HEK293 (cell line): ENCODE measurements around the gene PPP2CA.

ENCODE experiments used
- CTCF ChIA-PET: fragments of 350-600 bp; formaldehyde crosslinking; extraction: SDS; loops from one replicate; lab custom pipeline; 2021; ENCODE audit warnings: antibody characterized with exemption; lab: Yijun Ruan, JAX
- POLR2A ChIA-PET: fragments of 300-600 bp; formaldehyde crosslinking; extraction: SDS; loops from one replicate; lab custom pipeline; 2020; ENCODE audit warnings: antibody characterized with exemption, inconsistent platforms; lab: Yijun Ruan, JAX
- H3K27ac ChIP-seq: fragments of 200-500 bp; sonication (Bioruptor generic); 2 replicates; pipeline ENCODE4 v1.5.1; 2014; ENCODE audit warnings: low read depth, low read length, control low read depth, inconsistent platforms; ENCODE audit errors: extremely low read depth
- H3K36me3 ChIP-seq, 2 experiments: fragments of 200-500 bp in 1 of 2; sonication (Bioruptor generic) in 1 of 2; 1 replicate in 1 of 2; 2 replicates in 1 of 2; pipeline ENCODE4 v1.5.1; 2014 to 2017; ENCODE audit warnings: inconsistent platforms in 2 of 2, low read length in 2 of 2; ENCODE audit not compliant: control insufficient read depth in 2 of 2, insufficient read depth in 1 of 2
- H3K4me1 ChIP-seq: fragments of 200-500 bp; sonication (Bioruptor generic); 2 replicates; pipeline ENCODE4 v1.5.1; 2014; ENCODE audit warnings: mild to moderate bottlenecking, low read length, inconsistent platforms; ENCODE audit not compliant: control insufficient read depth, insufficient read depth
- H3K4me3 ChIP-seq: 2 replicates; pipeline ENCODE4 v1.5.1; 2011; ENCODE audit warnings: low read depth, mild to moderate bottlenecking, control low read depth, low read length, moderate library complexity
- H3K9me3 ChIP-seq: fragments of 200-500 bp; sonication (Bioruptor generic); 2 replicates; pipeline ENCODE4 v1.5.1; 2014; ENCODE audit warnings: low read depth, low read length, inconsistent platforms; ENCODE audit not compliant: control insufficient read depth, insufficient read depth
- GLI2 ChIP-seq: fragments of 450-650 bp; formaldehyde crosslinking; IDR thresholded peaks from 2 replicates; pipeline ENCODE4; 2017; ENCODE audit warnings: missing biosample characterization, missing genetic modification characterization, low read depth, borderline replicate concordance
- HOXD13 ChIP-seq: sonication (generic); formaldehyde crosslinking; IDR thresholded peaks from 2 replicates; pipeline ENCODE4 v1.8.0; 2022; ENCODE audit warnings: missing genetic modification reagents, borderline replicate concordance
- OSR2 ChIP-seq: fragments of 450-650 bp; formaldehyde crosslinking; IDR thresholded peaks from 2 replicates; pipeline ENCODE4 v1.5.1; 2016; ENCODE audit warnings: missing biosample characterization, missing genetic modification characterization
- RBAK ChIP-seq: fragments of 450-650 bp; formaldehyde crosslinking; IDR thresholded peaks from 2 replicates; pipeline ENCODE4 v1.5.1; 2016; ENCODE audit warnings: missing biosample characterization, missing genetic modification characterization
- SALL2 ChIP-seq: fragments of 450-650 bp; formaldehyde crosslinking; IDR thresholded peaks from 2 replicates; pipeline ENCODE4 v1.5.0; 2017; ENCODE audit warnings: missing biosample characterization, mild to moderate bottlenecking, missing genetic modification characterization, borderline replicate concordance
- YY1 ChIP-seq: fragments of 450-650 bp; formaldehyde crosslinking; IDR thresholded peaks from 2 replicates; pipeline ENCODE4 v1.5.1; 2018; ENCODE audit warnings: missing biosample characterization, missing genetic modification characterization
- ZBTB48 ChIP-seq: fragments of 450-650 bp; formaldehyde crosslinking; IDR thresholded peaks from 2 replicates; pipeline ENCODE4 v1.5.1; 2016; ENCODE audit warnings: missing biosample characterization, missing genetic modification characterization
- ZNF132 ChIP-seq: fragments of 450-650 bp; formaldehyde crosslinking; IDR thresholded peaks from 2 replicates; pipeline ENCODE4 v1.5.1; 2017; ENCODE audit warnings: missing biosample characterization, missing genetic modification characterization, borderline replicate concordance
- ZNF138 ChIP-seq: fragments of 450-650 bp; formaldehyde crosslinking; IDR thresholded peaks from 2 replicates; pipeline ENCODE4 v1.5.1; 2016; ENCODE audit warnings: missing biosample characterization, missing genetic modification characterization, borderline replicate concordance
- ZNF266 ChIP-seq: fragments of 450-650 bp; formaldehyde crosslinking; IDR thresholded peaks from 2 replicates; pipeline ENCODE4 v1.5.1; 2016; ENCODE audit warnings: missing biosample characterization, missing genetic modification characterization, low read depth
- ZNF341 ChIP-seq: fragments of 450-650 bp; formaldehyde crosslinking; IDR thresholded peaks from 2 replicates; pipeline ENCODE4; 2016; ENCODE audit warnings: low read depth, missing biosample characterization, missing genetic modification characterization
- ZNF350 ChIP-seq: fragments of 450-650 bp; formaldehyde crosslinking; IDR thresholded peaks from 2 replicates; pipeline ENCODE4 v1.5.0; 2017; ENCODE audit warnings: missing biosample characterization, mild to moderate bottlenecking, missing genetic modification characterization
- ZNF391 ChIP-seq: fragments of 450-650 bp; formaldehyde crosslinking; IDR thresholded peaks from 2 replicates; pipeline ENCODE4 v1.5.1; 2016; ENCODE audit warnings: low read depth, missing biosample characterization, missing genetic modification characterization, borderline replicate concordance
- ZNF48 ChIP-seq: fragments of 450-650 bp; formaldehyde crosslinking; IDR thresholded peaks from 2 replicates; pipeline ENCODE4 v1.5.1; 2016; ENCODE audit warnings: missing biosample characterization, missing genetic modification characterization
- ZNF837 ChIP-seq: fragments of 450-650 bp; formaldehyde crosslinking; IDR thresholded peaks from 2 replicates; pipeline ENCODE4 v1.5.1; 2016; ENCODE audit warnings: missing biosample characterization, missing genetic modification characterization
- TF ChIP-seq, protein P1 (sequence below): fragments of 450-650 bp; formaldehyde crosslinking; IDR thresholded peaks from 2 replicates; pipeline ENCODE4 v1.5.1; 2016; ENCODE audit warnings: missing biosample characterization, missing genetic modification characterization
- TF ChIP-seq, protein P2 (sequence below): fragments of 450-650 bp; formaldehyde crosslinking; IDR thresholded peaks from 2 replicates; pipeline ENCODE4 v1.5.1; 2016; ENCODE audit warnings: missing biosample characterization, missing genetic modification characterization
- TF ChIP-seq, protein P3 (sequence below): fragments of 450-650 bp; formaldehyde crosslinking; IDR thresholded peaks from 2 replicates; pipeline ENCODE4 v1.5.1; 2016; ENCODE audit warnings: missing biosample characterization, missing genetic modification characterization, borderline replicate concordance

PPP2CA gene

DNA sequence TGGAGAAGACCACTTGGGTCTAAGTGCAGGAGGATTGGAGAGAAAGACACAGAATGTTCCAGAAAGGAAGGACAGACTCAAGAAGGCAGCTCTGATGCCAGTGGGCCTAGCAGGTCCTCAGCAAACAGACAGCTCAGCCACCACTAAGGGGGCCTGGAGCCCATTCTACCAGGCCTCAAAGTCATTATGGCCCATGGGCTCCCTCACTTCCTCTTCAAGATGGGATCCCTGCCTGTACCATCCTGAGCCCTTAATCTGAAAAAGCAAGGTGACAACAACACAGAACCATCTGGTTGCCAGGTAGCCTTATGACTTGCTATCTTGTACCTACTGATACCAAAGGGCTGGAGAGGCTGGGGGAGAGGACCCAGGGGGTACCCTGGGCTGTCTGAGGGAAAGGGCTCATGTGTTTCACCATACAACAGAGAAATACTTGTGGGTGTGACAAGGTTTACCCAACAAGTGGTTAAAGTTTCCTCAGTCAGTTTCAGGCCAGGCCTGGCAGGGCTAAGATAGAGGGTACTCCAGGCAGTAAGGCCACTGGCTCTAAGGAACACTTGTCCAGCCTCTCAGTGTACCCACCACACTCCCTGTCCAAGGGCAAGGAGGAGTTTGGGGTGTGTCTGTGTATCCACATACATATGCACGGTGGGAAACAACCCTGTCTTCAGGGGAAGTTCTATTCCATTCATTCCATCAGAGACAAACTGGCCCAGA, 80.7 kb downstream of the PPP2CA start:
- H3K4me3 ChIP-seq: no peak overlapping the region
- ChIA-PET POLR2A (no interaction called here), CTCF (interaction anchor here (0.6 to 12.3 kb wide), 15 partner anchors 8 to 1083 kb away, joined by 3 to 196 read pairs (median 4); no protein-coding TSS in a partner anchor)
- TF ChIP-seq, protein P1, sequence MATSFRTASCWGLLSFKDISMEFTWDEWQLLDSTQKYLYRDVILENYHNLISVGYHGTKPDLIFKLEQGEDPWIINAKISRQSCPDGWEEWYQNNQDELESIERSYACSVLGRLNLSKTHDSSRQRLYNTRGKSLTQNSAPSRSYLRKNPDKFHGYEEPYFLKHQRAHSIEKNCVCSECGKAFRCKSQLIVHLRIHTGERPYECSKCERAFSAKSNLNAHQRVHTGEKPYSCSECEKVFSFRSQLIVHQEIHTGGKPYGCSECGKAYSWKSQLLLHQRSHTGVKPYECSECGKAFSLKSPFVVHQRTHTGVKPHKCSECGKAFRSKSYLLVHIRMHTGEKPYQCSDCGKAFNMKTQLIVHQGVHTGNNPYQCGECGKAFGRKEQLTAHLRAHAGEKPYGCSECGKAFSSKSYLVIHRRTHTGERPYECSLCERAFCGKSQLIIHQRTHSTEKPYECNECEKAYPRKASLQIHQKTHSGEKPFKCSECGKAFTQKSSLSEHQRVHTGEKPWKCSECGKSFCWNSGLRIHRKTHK (tag by site-specific recombination): no peak
- TF ChIP-seq ZNF837: no peak
- no peak for TF ChIP-seq ZBTB48
- TF ChIP-seq HOXD13 (CRISPR knock-in tag): no peak
- TF ChIP-seq RBAK (tag by site-specific recombination): no peak
- no peak for TF ChIP-seq ZNF266 (tag by site-specific recombination)
- TF ChIP-seq, protein P2, sequence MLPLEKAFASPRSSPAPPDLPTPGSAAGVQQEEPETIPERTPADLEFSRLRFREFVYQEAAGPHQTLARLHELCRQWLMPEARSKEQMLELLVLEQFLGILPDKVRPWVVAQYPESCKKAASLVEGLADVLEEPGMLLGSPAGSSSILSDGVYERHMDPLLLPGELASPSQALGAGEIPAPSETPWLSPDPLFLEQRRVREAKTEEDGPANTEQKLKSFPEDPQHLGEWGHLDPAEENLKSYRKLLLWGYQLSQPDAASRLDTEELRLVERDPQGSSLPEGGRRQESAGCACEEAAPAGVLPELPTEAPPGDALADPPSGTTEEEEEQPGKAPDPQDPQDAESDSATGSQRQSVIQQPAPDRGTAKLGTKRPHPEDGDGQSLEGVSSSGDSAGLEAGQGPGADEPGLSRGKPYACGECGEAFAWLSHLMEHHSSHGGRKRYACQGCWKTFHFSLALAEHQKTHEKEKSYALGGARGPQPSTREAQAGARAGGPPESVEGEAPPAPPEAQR (tag by site-specific recombination): no peak
- no peak for TF ChIP-seq SALL2 (tag by site-specific recombination)
- TF ChIP-seq ZNF341: no peak
- TF ChIP-seq ZNF391 (tag by site-specific recombination): no peak
- TF ChIP-seq, protein P3, sequence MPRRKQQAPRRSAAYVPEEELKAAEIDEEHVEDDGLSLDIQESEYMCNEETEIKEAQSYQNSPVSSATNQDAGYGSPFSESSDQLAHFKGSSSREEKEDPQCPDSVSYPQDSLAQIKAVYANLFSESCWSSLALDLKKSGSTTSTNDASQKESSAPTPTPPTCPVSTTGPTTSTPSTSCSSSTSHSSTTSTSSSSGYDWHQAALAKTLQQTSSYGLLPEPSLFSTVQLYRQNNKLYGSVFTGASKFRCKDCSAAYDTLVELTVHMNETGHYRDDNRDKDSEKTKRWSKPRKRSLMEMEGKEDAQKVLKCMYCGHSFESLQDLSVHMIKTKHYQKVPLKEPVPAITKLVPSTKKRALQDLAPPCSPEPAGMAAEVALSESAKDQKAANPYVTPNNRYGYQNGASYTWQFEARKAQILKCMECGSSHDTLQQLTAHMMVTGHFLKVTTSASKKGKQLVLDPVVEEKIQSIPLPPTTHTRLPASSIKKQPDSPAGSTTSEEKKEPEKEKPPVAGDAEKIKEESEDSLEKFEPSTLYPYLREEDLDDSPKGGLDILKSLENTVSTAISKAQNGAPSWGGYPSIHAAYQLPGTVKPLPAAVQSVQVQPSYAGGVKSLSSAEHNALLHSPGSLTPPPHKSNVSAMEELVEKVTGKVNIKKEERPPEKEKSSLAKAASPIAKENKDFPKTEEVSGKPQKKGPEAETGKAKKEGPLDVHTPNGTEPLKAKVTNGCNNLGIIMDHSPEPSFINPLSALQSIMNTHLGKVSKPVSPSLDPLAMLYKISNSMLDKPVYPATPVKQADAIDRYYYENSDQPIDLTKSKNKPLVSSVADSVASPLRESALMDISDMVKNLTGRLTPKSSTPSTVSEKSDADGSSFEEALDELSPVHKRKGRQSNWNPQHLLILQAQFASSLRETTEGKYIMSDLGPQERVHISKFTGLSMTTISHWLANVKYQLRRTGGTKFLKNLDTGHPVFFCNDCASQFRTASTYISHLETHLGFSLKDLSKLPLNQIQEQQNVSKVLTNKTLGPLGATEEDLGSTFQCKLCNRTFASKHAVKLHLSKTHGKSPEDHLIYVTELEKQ (tag by site-specific recombination): no peak
- no peak for TF ChIP-seq ZNF132 (tag by site-specific recombination)
- no peak for TF ChIP-seq ZNF138
- no peak for TF ChIP-seq GLI2 (tag by site-specific recombination)
- TF ChIP-seq ZNF48 (tag by site-specific recombination): no peak
- TF ChIP-seq YY1 (tag by site-specific recombination): no peak
- TF ChIP-seq ZNF350 (tag by site-specific recombination): no peak
- TF ChIP-seq OSR2 (tag by site-specific recombination): no peak
- peaks cover 9% of the 10 kb centered on the region; the same call in 1 of the 2 replicates for H3K4me1 ChIP-seq
- peaks cover 0 to 95% of the 10 kb centered on the region in 2 experiments for H3K36me3 ChIP-seq
- no peak overlapping the region for H3K27ac ChIP-seq
- no peaks in the 10 kb centered on the region for H3K9me3 ChIP-seq
